NCI-H460 (cell line): Measurements from ENCODE around the gene CAAP1. TPM values are rescaled to one million over a fixed set of nuclear protein-coding genes. Genes with fewer than 3 reads are reported as not detected.
A peak's percentile ranks its signal among the peaks of the same experiment; 100 is the strongest.
"Not testable (repeated sequence)": the region's sequence is repeated elsewhere in the genome, so short reads cannot be mapped to it uniquely, and the experiment has no call there.

Experiments
- DNase-seq: peaks from one replicate; pipeline ENCODE4 v3.0.0-alpha.2; 2016; ENCODE audit warnings: low read depth; ENCODE audit errors: extremely low read depth
- polyA plus RNA-seq: library from polyadenylated mRNA; depleted of rRNA; stranded (reverse); fragments of >200 nt; gene quantifications from 2 replicates; pipeline ENCODE4 v1.2.3, GENCODE V29; 2014; cell fraction: nucleus; rRNA removed
- total RNA-seq: library from RNA; depleted of rRNA; stranded (reverse); fragments of >200 nt; shearing (Covaris generic); gene quantifications from 2 replicates; pipeline ENCODE4 v1.2.3, GENCODE V29; 2014; rRNA removed

The CAAP1 gene
- total RNA-seq: 29.5 and 31.1 TPM in 2 replicates
- polyA plus RNA-seq: 26.4 and 44.9 TPM in 2 replicates

GRCh38 chr9:26892251-26893029, at the start of gene CAAP1:
Gene CAAP1 (minus strand): TSS chr9:26892802. CDS start chr9:26892715, 87 bp downstream.
- DNase-seq: peak; percentile 87

DNA sequence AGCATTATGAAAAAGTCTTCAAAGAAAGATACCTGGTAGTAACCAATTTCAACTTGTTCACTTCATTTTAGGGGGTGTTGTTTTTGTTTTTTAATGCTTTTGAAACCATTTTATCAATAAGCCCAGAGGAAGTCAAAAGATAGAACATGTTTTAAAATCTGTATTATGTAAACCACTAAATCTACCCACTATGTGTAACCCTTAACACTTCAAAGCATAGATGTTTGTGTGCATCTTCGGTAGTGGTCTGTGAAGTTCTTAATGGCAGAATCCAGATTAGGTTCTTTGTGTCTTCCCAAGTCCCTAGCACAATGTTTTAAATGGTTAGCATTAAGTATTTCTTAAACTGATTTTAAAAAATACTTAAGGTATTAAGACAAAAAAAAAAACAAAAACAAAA, 48.2 kb upstream of the CAAP1 start:
- no peak for DNase-seq

- no peak for DNase-seq
Observed at GRCh38 chr9:26939955-26940711, 47.5 kb upstream of the CAAP1 start.

DNA sequence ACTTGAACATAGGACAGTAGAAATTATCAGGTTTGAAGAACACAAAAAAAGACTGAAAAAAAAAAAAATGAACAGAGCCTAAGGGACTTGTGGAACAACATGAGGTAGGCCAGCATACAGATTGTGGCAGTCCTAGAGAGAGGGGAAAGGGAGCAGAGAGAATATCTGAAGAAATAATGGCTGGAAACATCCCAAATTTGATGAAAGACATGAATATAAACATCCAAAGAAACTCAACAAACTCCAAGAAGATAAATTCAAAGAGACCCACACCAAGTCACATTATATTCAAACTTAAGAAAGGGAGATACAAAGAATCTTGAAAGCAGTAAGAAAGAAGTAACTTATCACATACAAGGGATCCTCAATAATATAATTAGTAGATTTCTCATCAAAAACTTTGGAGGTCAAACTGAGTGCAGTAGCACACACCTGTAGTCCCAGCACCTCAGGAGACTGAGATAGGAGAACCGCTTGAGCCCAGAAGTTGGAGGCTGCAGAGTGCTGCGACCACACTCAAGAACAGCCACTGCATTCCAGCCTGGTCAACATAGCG, 45.3 kb upstream of the CAAP1 start:
- no peak for DNase-seq

- DNase-seq: no peak
Observed at GRCh38 chr9:26935847-26936246, 43.2 kb upstream of the CAAP1 start.

DNA sequence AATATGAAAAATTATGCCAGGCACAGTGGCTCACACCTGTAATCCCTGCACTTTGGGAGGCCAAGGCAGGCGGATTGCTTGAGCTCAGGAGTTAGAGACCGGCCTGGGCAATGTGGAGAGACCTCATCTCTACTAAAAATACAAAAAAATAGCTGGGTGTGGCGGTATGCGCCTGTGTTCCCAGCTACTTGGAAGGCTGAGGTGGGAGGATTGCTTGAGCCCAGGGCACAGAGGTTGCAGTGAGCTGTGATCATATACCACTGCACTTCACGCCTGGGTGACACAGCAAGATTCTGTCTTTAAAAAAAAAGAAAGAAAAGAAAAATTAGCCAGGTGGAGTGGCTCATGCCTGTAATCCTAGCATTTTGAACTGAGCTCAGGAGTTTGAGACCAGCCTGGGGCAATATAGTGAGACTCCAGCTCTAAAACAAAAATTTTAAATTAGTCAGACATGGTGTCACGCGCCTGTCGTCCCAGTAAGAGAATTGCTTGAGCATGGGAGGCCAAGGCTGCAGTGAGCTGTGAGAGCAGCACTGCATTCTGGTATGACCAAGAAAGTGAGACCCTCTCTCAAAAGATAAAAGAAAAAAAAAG, 36.4 kb upstream of the CAAP1 start:
- no peak for DNase-seq

- no peak for DNase-seq
Observed at GRCh38 chr9:26925609-26926008, 33.0 kb upstream of the CAAP1 start.

DNA sequence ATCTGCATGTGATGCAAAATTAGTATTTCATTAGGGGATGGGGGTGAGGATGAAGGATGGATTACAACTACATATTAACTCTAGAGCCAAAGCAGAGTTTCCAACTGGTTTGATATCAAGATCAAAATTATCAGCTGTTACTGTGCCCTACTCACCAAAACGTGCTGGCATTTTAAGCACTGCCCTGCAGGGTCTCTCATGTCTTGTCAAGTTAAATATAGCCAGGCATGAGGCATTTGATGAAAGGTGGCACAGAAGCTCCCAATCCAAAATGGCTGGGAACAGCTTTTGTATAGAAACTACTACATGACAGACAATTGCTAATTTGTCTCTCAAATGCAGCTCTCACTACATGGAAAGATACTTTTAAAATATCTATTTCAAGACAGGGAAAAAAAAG, 27.1 kb upstream of the CAAP1 start:
- DNase-seq: no peak

DNA sequence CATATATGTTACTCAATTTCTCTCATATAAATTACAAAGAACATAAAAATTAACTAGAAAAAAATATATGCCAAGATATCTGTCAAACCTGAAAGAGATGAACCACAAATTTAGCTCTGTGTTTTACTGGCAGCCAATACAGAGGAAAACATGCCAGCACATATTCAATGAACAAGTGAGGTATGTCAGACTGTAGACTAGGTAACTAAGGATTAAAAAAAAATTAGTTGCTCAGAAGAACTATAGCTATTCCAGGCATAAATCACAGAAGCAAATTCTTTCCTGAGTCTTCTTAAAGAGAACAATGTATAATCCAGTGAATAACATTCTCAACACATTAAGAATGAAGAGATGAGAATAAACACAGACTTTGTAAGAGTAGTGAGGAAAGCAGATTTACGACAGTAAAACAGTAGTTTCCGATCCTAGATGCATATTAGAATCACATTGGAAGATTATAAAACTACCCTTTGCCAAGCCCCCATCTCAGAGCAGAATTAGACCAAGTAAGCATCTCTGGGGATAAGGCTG, 20.6 kb upstream of the CAAP1 start:
- no peak for DNase-seq

DNA sequence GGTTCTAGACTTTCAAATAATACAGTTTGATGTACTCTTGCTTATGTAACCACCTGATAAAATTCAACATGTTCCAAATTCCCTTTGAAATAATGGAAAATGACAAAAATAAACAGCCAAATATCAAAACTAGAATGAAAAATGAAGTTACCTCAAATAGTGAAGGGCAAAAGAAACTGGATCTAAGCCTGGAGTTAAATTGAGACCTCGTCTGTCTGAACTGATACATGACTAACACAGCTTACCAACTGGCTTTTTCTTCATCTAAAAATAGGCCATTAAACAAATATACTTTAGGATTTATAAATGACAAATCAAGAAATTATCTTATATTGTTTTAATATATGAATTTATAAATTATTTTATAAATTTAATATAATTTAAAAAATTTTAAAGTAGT, 12.1 kb upstream of the CAAP1 start:
- DNase-seq: no peak

- DNase-seq: no peak
Observed at GRCh38 chr9:26904070-26904469, 11.5 kb upstream of the CAAP1 start.

DNA sequence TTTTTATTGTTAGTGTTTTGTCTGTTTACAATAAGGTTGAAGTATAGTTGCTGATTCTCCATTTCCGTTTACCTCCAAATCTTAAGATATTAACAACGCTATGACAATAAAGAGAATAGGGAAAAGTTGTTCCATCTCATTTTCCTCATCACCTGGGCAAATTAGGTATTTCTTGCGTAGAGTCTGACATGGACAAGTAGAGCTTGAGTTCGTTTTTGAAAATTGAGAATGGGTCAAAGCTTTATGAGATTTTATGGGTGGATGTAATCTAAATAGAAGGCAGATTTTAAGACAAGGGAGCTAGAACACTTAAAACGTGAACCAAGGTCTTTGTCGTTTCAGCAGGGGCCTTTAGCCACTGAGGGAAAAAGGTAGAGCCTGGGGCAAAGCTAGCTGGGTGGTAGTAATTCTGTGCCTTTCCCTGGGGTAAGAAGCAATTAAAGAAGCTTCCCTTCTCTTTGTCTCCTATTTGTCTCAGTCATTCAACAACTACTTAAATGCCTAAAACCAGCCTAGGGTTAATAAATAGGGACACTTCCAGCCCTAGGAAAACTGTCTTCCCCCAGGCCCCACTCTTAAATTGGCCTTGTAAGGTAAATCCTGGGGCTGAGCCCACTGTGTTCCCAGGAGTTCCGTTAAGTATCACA, 551 bp upstream of the CAAP1 start:
- DNase-seq: no peak

DNA sequence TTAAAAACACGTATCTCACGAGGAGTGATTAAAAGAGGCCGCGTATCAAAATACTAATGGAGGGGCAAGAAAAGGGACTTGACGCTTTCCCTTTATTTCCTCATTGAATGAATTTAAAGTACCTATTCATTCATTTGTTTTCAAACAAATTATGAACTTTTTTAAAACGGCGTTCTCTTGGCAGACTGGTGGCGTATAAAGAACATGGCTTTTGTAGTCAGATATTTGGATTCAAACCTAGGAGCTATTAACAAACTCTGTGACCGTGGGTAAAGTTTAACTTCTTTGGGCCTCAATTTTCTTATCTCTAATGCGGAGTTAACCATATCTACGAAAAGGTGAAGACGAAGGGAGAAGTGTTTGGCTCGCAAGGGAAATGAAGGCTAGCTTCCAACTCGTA, 876 bp downstream of the CAAP1 start:
- DNase-seq: no peak

GRCh38 chr9:26888271-26888670, 4.3 kb downstream of the CAAP1 start:
- DNase-seq: no peak

- no peak for DNase-seq
Observed at GRCh38 chr9:26882154-26882553, 10.4 kb downstream of the CAAP1 start.

GRCh38 chr9:26880262-26880661, 12.3 kb downstream of the CAAP1 start:
- DNase-seq: no peak

DNA sequence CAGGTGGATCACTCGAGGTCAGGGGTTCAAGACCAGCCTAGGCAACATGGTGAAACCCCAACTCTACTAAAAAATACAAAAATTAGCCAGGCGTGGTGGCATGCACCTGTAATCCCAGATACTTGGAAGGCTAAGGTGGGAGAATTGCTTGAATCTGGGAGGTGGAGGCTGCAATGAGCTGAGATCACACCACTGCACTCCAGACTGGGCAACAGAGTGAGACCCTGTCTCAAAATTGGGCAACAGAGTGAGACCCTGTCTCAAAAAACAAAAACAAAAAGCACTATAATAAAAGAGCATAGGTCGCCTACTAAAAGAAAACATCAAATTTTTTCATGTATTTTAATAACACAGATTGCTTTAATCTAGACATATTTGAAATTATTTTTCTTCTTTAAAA, 17.4 kb downstream of the CAAP1 start:
- not testable (repeated sequence) for DNase-seq

GRCh38 chr9:26870292-26870691, 22.3 kb downstream of the CAAP1 start:
- no peak for DNase-seq

GRCh38 chr9:26863074-26863473, 29.5 kb downstream of the CAAP1 start:
- peak; percentile 1 for DNase-seq

DNA sequence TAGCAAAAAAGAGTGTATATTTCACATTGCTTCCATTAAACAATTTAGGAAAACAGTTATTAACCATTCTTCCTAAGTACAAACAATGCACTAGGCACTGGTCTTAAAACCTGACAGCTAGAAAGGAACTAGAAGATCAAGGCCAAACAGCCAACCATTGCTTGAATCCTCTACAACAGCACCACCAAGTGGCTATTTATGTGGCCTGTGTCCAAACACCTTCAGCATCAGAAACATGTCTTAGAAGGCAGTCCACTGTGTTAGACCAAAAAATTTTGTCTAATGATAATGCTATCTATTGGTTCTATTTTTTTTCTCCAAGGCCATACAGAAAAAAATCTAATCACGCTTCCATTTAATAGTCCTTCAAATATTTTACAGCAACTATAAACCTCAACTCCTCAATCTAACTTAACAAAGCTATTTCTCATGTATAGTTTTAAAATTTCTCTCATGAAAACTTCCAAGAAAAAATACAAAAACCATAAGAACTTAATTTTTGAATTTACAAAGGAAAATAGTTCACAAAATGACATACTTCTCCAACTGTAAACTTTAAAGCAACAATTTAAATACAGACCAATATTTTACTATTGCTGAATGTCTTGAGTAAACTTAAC, 36.1 kb downstream of the CAAP1 start:
- peak; percentile 51 for DNase-seq
